Endothelial cell of umbilical vein (primary cell): Measurements from ENCODE around the gene NFATC4. TPM values are rescaled to one million over a fixed set of nuclear protein-coding genes. Genes with fewer than 3 reads are reported as not detected.

Experiments used
- BruUV-seq: library from RNA; stranded (reverse); fragments of 400-500 nt; replicated peaks from 2 replicates; lab custom pipeline; 2021; lab: Mats Ljungman, UMichigan
- CTCF ChIA-PET: fragments of 300-600, 350-600 bp; sonication (Branson Sonifier 250); formaldehyde crosslinking; loops from one replicate; lab custom pipeline; 2021; ENCODE audit warnings: antibody characterized with exemption, inconsistent platforms; lab: Charles Lee
- POLR2A ChIA-PET: fragments of 300-600, 350-600 bp; sonication (Branson Sonifier 250); formaldehyde crosslinking; loops from one replicate; lab custom pipeline; 2021; ENCODE audit warnings: antibody characterized with exemption, inconsistent platforms; lab: Charles Lee
- DNase-seq: peaks from one replicate; pipeline ENCODE4 v3.0.0-alpha.2; 2011; ENCODE audit warnings: low read depth, low spot score
- FAIRE-seq: peaks from 2 replicates; lab custom pipeline; 2011; peaks lifted over from hg19 to GRCh38; lab: Jason Lieb, UNC
- H2AFZ ChIP-seq: 2 replicates; pipeline ENCODE4 v1.6.0; 2012; ENCODE audit warnings: low read depth, low read length, control low read depth, inconsistent platforms
- H3K27ac ChIP-seq: 2 replicates; pipeline ENCODE4 v1.5.1; 2011; ENCODE audit warnings: low read depth, mild to moderate bottlenecking, control low read depth, low read length, moderate library complexity; ENCODE audit not compliant: insufficient read depth
- H3K27me3 ChIP-seq, 2 experiments: 2 replicates each; pipeline versions ENCODE4 v1.6.0 to v1.6.1; 2011; ENCODE audit warnings: low read length in 2 of 2, mixed read lengths in 1 of 2; ENCODE audit not compliant: control insufficient read depth in 2 of 2, insufficient read depth in 2 of 2
- H3K36me3 ChIP-seq, 2 experiments: 2 replicates in 1 of 2; 3 replicates in 1 of 2; pipeline ENCODE4 v1.5.1; 2011; ENCODE audit warnings: low read length in 2 of 2, mild to moderate bottlenecking in 1 of 2, moderate library complexity in 1 of 2; ENCODE audit not compliant: control insufficient read depth in 2 of 2, insufficient read depth in 2 of 2; ENCODE audit errors: extremely low read depth in 1 of 2
- H3K4me1 ChIP-seq: 3 replicates; pipeline ENCODE4 v1.5.1; 2011; ENCODE audit warnings: mild to moderate bottlenecking, low read length; ENCODE audit not compliant: control insufficient read depth, insufficient read depth; ENCODE audit errors: extremely low read depth
- H3K4me2 ChIP-seq: 2 replicates; pipeline ENCODE4 v1.6.1; 2011; ENCODE audit warnings: low read length, control low read depth, mixed read lengths; ENCODE audit not compliant: insufficient read depth
- H3K4me3 ChIP-seq, 3 experiments: fragments of 200-600 bp in 1 of 3; sonication (generic), shearing (Covaris generic) in 1 of 3; replicated peaks in 1 of 3; 2 replicates each; pipeline ENCODE4 v1.5.1; 2011 to 2016; ENCODE audit warnings: control low read depth in 3 of 3, low read length in 3 of 3, mild to moderate bottlenecking in 2 of 3, inconsistent platforms in 1 of 3, low read depth in 1 of 3, moderate library complexity in 1 of 3; ENCODE audit not compliant: insufficient read depth in 1 of 3
- H3K79me2 ChIP-seq: 2 replicates; pipeline ENCODE4 v1.6.0; 2012; ENCODE audit warnings: low read length, inconsistent platforms; ENCODE audit not compliant: control insufficient read depth, insufficient read depth
- H3K9ac ChIP-seq: replicated peaks from 2 replicates; pipeline ENCODE3; 2011; ENCODE audit warnings: low read length, control low read depth; ENCODE audit not compliant: insufficient read depth; ENCODE audit errors: extremely low read depth
- H3K9me1 ChIP-seq: replicated peaks from 3 replicates; pipeline ENCODE4 v1.6.0; 2011; ENCODE audit warnings: mild to moderate bottlenecking, low read length; ENCODE audit not compliant: control insufficient read depth, insufficient read depth; ENCODE audit errors: extremely low read depth
- H3K9me3 ChIP-seq: replicated peaks from 2 replicates; pipeline ENCODE4 v1.5.1; 2012; ENCODE audit warnings: low read length, inconsistent platforms; ENCODE audit not compliant: control insufficient read depth, insufficient read depth
- H4K20me1 ChIP-seq: replicated peaks from 2 replicates; pipeline ENCODE3; 2011; ENCODE audit warnings: mild to moderate bottlenecking, low read length; ENCODE audit not compliant: control insufficient read depth, insufficient read depth; ENCODE audit errors: extremely low read depth
- EZH2 ChIP-seq: IDR thresholded peaks from 2 replicates; pipeline ENCODE4 v1.6.1; 2012; ENCODE audit warnings: borderline replicate concordance, low read depth, mild to moderate bottlenecking, moderate library complexity, low read length, inconsistent platforms; ENCODE audit not compliant: severe bottlenecking
- FOS ChIP-seq: IDR thresholded peaks from 2 replicates; pipeline ENCODE4 v1.6.1; 2011; ENCODE audit warnings: mild to moderate bottlenecking, low read length, moderate library complexity, borderline replicate concordance; ENCODE audit not compliant: insufficient read depth
- GATA2 ChIP-seq: IDR thresholded peaks from 2 replicates; pipeline ENCODE4 v1.7.0; 2011; ENCODE audit warnings: low read depth, mild to moderate bottlenecking, moderate library complexity, mixed read lengths, low read length; ENCODE audit not compliant: insufficient read length, insufficient read depth
- MYC ChIP-seq: IDR thresholded peaks from one replicate; pipeline ENCODE4 v1.6.1; 2011; ENCODE audit warnings: mild to moderate bottlenecking, low read depth, low read length
- POLR2A ChIP-seq: IDR thresholded peaks from 2 replicates; pipeline ENCODE4 v1.6.1; 2012; ENCODE audit warnings: low read depth, mild to moderate bottlenecking, control low read depth, low read length
- POLR2AphosphoS5 ChIP-seq: IDR thresholded peaks from 2 replicates; pipeline ENCODE4 v1.6.1; 2012; ENCODE audit warnings: low read depth, mild to moderate bottlenecking, control low read depth, low read length, moderate library complexity; ENCODE audit not compliant: insufficient read depth
- dilution Hi-C: fragments of 300-500 bp; cut with MboI; formaldehyde crosslinking; loops from one replicate; pipeline ENCODE4 v1.15.0; 2019; ENCODE audit warnings: low sequenced_read_pairs; ENCODE audit not compliant: extremely low pct_ligation_motif_present
- intact Hi-C: fragments of 100-400 bp; cut with micrococcal nuclease; formaldehyde crosslinking; loops from one replicate; pipeline ENCODE4 v1.10.0; 2022
- polyA plus RNA-seq, 4 experiments: library from polyadenylated mRNA; depleted of rRNA in 3 of 4; stranded (reverse) in 3 of 4; unstranded in 1 of 4; fragments of >200 nt; gene quantifications; 2 replicates each; pipeline versions ENCODE4 v1.2.1 to v1.2.3, GENCODE V29; 2011 to 2012; ENCODE audit warnings: missing spikeins in 1 of 4
- total RNA-seq: library from RNA; stranded (reverse); gene quantifications from 2 replicates; pipeline ENCODE4 v1.2.3, GENCODE V29; 2021
- TF ChIP-seq, protein P1 (sequence below), 2 donors: IDR thresholded peaks; 1 replicate in 1 of 2; 2 replicates in 1 of 2; pipeline ENCODE4 v1.5.1; 2011; ENCODE audit warnings: low read length in 2 of 2, mild to moderate bottlenecking in 2 of 2, moderate library complexity in 2 of 2, control low read depth in 1 of 2, inconsistent platforms in 1 of 2, low read depth in 1 of 2; ENCODE audit not compliant: insufficient read depth in 1 of 2; ENCODE audit errors: extremely low read depth in 1 of 2
- TF ChIP-seq, protein P2 (sequence below): IDR thresholded peaks from 2 replicates; pipeline ENCODE4 v1.6.1; 2011; ENCODE audit not compliant: insufficient read depth, insufficient read length

The NFATC4 gene
- total and polyA plus RNA-seq, 2 donors (not counting 3 experiments of a cell fraction or from before 2014, with no cell fraction given): 79.5 to 88.1 TPM

DNA sequence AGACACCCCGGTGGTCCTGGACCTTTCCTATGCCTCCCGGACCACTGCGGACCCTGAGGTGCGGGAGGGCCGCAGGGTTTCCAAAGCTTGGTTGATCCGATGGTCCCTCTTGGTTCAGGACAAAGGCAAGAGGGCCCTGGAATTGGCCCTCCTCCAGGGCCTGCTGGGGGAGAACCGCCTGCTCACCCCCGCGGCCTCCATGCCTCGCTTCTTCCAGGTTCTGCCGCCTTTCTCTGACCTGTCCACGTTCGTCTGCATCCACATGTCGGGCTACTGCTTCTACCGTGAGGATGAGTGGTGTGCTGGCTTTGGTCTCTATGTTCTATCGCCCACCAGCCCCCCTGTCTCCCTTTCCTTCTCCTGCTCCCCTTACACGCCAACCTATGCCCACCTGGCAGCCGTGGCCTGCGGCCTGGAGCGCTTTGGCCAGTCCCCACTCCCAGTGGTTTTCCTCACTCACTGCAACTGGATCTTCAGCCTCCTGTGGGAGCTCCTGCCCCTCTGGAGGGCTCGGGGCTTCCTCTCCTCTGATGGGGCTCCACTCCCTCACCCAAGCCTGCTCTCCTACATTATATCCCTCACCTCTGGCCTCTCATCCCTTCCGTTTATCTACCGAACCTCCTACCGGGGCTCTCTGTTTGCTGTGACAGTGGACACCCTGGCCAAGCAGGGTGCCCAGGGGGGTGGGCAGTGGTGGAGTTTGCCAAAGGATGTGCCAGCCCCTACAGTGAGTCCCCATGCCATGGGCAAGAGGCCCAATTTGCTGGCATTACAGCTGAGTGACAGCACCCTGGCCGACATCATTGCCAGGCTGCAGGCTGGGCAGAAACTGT is 47.7 kb downstream of the NFATC4 start:
- no peak overlapping the region for H3K9ac ChIP-seq
- no peak overlapping the region for H2AFZ ChIP-seq
- H3K4me1 ChIP-seq: peaks cover 17% of the 10 kb centered on the region
- H4K20me1 ChIP-seq: no peaks in the 10 kb centered on the region
- TF ChIP-seq EZH2 (no peak), MYC (no peak), GATA2 (no peak), POLR2A (no peak), FOS (no peak), POLR2AphosphoS5 (no peak)
- TF ChIP-seq, protein P1, sequence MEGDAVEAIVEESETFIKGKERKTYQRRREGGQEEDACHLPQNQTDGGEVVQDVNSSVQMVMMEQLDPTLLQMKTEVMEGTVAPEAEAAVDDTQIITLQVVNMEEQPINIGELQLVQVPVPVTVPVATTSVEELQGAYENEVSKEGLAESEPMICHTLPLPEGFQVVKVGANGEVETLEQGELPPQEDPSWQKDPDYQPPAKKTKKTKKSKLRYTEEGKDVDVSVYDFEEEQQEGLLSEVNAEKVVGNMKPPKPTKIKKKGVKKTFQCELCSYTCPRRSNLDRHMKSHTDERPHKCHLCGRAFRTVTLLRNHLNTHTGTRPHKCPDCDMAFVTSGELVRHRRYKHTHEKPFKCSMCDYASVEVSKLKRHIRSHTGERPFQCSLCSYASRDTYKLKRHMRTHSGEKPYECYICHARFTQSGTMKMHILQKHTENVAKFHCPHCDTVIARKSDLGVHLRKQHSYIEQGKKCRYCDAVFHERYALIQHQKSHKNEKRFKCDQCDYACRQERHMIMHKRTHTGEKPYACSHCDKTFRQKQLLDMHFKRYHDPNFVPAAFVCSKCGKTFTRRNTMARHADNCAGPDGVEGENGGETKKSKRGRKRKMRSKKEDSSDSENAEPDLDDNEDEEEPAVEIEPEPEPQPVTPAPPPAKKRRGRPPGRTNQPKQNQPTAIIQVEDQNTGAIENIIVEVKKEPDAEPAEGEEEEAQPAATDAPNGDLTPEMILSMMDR (IDR thresholded peaks at IDR 0.05; ENCODE audit: extremely low read depth in 1 of 2, insufficient read depth in 1 of 2, low read depth in 1 of 2, low read length in 2 of 2): no peak
- TF ChIP-seq, protein P2, sequence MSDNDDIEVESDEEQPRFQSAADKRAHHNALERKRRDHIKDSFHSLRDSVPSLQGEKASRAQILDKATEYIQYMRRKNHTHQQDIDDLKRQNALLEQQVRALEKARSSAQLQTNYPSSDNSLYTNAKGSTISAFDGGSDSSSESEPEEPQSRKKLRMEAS: no peak
- H3K27ac ChIP-seq: no peak overlapping the region
- FAIRE-seq: no peak
- H3K36me3 ChIP-seq: peaks cover 4 to 38% of the 10 kb centered on the region in 2 experiments
- ChIA-PET POLR2A (no interaction called here), CTCF (interaction anchor here (2.9 kb wide), 1 partner anchor 17 kb away, joined by 25 read pairs; no protein-coding TSS in a partner anchor)
- no peaks in the 10 kb centered on the region for H3K9me1 ChIP-seq
- H3K9me3 ChIP-seq: no peaks in the 10 kb centered on the region
- no peak overlapping the region for H3K4me2 ChIP-seq
- intact Hi-C loops: no loop called here
- no TSS peak for BruUV-seq
- H3K79me2 ChIP-seq: no peaks in the 10 kb centered on the region
- no peak for DNase-seq
- H3K27me3 ChIP-seq: no peaks in the 10 kb centered on the region
- dilution Hi-C loops: no loop called here
- H3K4me3 ChIP-seq: no peak overlapping the region
